Stomach (tissue), 9 donors: ENCODE results near the gene RADX. TPM values are rescaled to one million over a fixed set of nuclear protein-coding genes. Genes with fewer than 3 reads are reported as not detected.

Experiments
- DNase-seq, 2 donors: peaks; one replicate each; pipeline versions ENCODE4 v3.0.0 to v3.0.0-alpha.2; 2013 to 2019
- H3K27ac ChIP-seq, 5 donors: fragments of 200-600 bp in 4 of 5; sonication (generic) in 4 of 5; one replicate each; pipeline ENCODE4 v1.5.1; 2013 to 2019; ENCODE audit warnings: mild to moderate bottlenecking in 1 of 5, moderate library complexity in 1 of 5
- H3K27me3 ChIP-seq, 3 donors: fragments of 200-600 bp; sonication (generic); one replicate each; pipeline ENCODE4 v1.5.1; 2017 to 2019; ENCODE audit warnings: mixed run types in 1 of 3
- H3K36me3 ChIP-seq, 4 donors: fragments of 200-600 bp; sonication (generic); 1 replicate in 3 of 4; 2 replicates in 1 of 4; pipeline ENCODE4 v1.5.1; 2016 to 2019
- H3K4me1 ChIP-seq, 4 donors: fragments of 200-600 bp; sonication (generic); one replicate each; pipeline ENCODE4 v1.5.1; 2016 to 2019
- H3K4me3 ChIP-seq, 4 donors: fragments of 200-600 bp; sonication (generic) in 3 of 4; one replicate each; pipeline ENCODE4 v1.5.1; 2016 to 2019; ENCODE audit warnings: mild to moderate bottlenecking in 1 of 4
- H3K9me3 ChIP-seq, 4 donors: fragments of 200-600 bp; sonication (generic); one replicate each; pipeline ENCODE4 v1.5.1; 2016 to 2019
- CTCF ChIP-seq, 7 experiments: fragments of 450-650 bp in 4 of 7; fragments of 200-600 bp in 3 of 7; sonication (generic) in 3 of 7; IDR thresholded peaks; one replicate each; pipeline ENCODE4 v1.5.1; 2016 to 2019; ENCODE audit warnings: antibody characterized with exemption in 7 of 7, control low read depth in 2 of 7, mild to moderate bottlenecking in 1 of 7
- EP300 ChIP-seq: sonication (generic); formaldehyde crosslinking; IDR thresholded peaks from one replicate; pipeline ENCODE4 v1.6.1; 2017; ENCODE audit warnings: antibody characterized with exemption
- POLR2A ChIP-seq, 4 donors: fragments of 450-650 bp; IDR thresholded peaks; one replicate each; pipeline ENCODE4 v1.6.1; 2016; ENCODE audit warnings: antibody characterized with exemption in 4 of 4, control low read depth in 2 of 4, mild to moderate bottlenecking in 1 of 4, moderate library complexity in 1 of 4
- POLR2AphosphoS5 ChIP-seq, 3 donors: sonication (generic); formaldehyde crosslinking; IDR thresholded peaks; one replicate each; pipeline ENCODE4 v1.6.1; 2016; ENCODE audit warnings: antibody characterized with exemption in 3 of 3
- WGBS, 5 donors: extraction: QIAGEN DNeasy Blood & Tissue Kit in 3 of 5; methylation state at CpG; one replicate each; pipeline versions ENCODE4 v1.1.5 to v1.1.7; 2013 to 2018; 5-methylcytosine and 5-hydroxymethylcytosine counted together
- intact Hi-C: fragments of 100-400 bp; cut with DNase I; formaldehyde crosslinking; loops from one replicate; pipeline ENCODE4 v1.15.1; 2023; ENCODE audit warnings: low total_unique reads
- polyA plus RNA-seq, 3 donors: library from polyadenylated mRNA; stranded (reverse); fragments of 200-250 nt; gene quantifications; one replicate each; pipeline ENCODE4 v1.2.3, GENCODE V29; 2013
- total RNA-seq, 5 donors: library from RNA; depleted of rRNA; stranded (reverse); fragments of >200 nt; gene quantifications; one replicate each; pipeline versions ENCODE4 v1.1.0 to v1.2.3, GENCODE V29; 2014 to 2016
- donor health status: healthy with polysubstance abuse.
- donor health status: Bipolar disorder and iron deficiency.
- donor health status: healthy.

Gene RADX
- total and polyA plus RNA-seq, 8 donors: 0.29 to 4.8 (median 1.6) TPM

- TF ChIP-seq EP300 (no peak), POLR2AphosphoS5 (IDR thresholded peaks at IDR 0.05) (peak in 2 of 3 donors; percentile 51 to 56), POLR2A (IDR thresholded peaks at IDR 0.05) (no peak), CTCF (IDR thresholded peaks at IDR 0.05) (no peak)
- Histone ChIP-seq H3K27ac (no peak overlapping the region), H3K27me3 (no peaks in the 10 kb centered on the region), H3K9me3 (no peaks in the 10 kb centered on the region), H3K4me3 (no peak overlapping the region), H3K4me1 (no peaks in the 10 kb centered on the region), H3K36me3 (no peaks in the 10 kb centered on the region)
- 23 to 48% (median 41%) methylated on average over 2 of the region's 2 CpGs for WGBS, 5 donors
- intact Hi-C loops: no loop called here
- peak in 1 of 2 donors; percentile 29 for DNase-seq
Measured at GRCh38 chrX:106585478-106585877, 26.3 kb upstream of the RADX start.

GRCh38 chrX:106588801-106589200 is 23.0 kb upstream of the RADX start:
- 38 to 77% (median 66%) methylated on average over 2 of the region's 2 CpGs for WGBS, 5 donors
- Histone ChIP-seq H3K27ac (no peak overlapping the region), H3K9me3 (no peaks in the 10 kb centered on the region), H3K4me3 (no peak overlapping the region), H3K27me3 (no peaks in the 10 kb centered on the region), H3K4me1 (no peaks in the 10 kb centered on the region), H3K36me3 (no peaks in the 10 kb centered on the region)
- intact Hi-C loops: no loop called here
- no peak for TF ChIP-seq EP300
- TF ChIP-seq POLR2A (IDR thresholded peaks at IDR 0.05): no peak
- TF ChIP-seq CTCF (IDR thresholded peaks at IDR 0.05): no peak
- no peak for DNase-seq

GRCh38 chrX:106599411-106599810 is 12.4 kb upstream of the RADX start:
- TF ChIP-seq EP300 (no peak), CTCF (IDR thresholded peaks at IDR 0.05) (no peak), POLR2A (IDR thresholded peaks at IDR 0.05) (no peak), POLR2AphosphoS5 (IDR thresholded peaks at IDR 0.05) (no peak)
- Histone ChIP-seq H3K4me1 (no peaks in the 10 kb centered on the region), H3K27ac (no peak overlapping the region), H3K4me3 (no peak overlapping the region), H3K36me3 (no peaks in the 10 kb centered on the region), H3K9me3 (no peaks in the 10 kb centered on the region), H3K27me3 (no peaks in the 10 kb centered on the region)
- intact Hi-C loops: no loop called here
- WGBS, 5 donors: 31 to 49% (median 43%) methylated on average over 2 of the region's 2 CpGs
- no peak for DNase-seq

GRCh38 chrX:106606571-106606970 is 5.2 kb upstream of the RADX start:
- intact Hi-C loops: no loop called here
- TF ChIP-seq POLR2A (IDR thresholded peaks at IDR 0.05) (no peak), CTCF (IDR thresholded peaks at IDR 0.05) (no peak), EP300 (no peak), POLR2AphosphoS5 (IDR thresholded peaks at IDR 0.05) (no peak)
- 53 to 100% (median 84%) methylated on average over 1 of the region's 1 CpG for WGBS, 5 donors
- Histone ChIP-seq H3K27ac (no peak overlapping the region), H3K4me1 (no peaks in the 10 kb centered on the region), H3K4me3 (no peak overlapping the region), H3K9me3 (no peaks in the 10 kb centered on the region), H3K27me3 (peaks cover 0 to 1% (median 0%) of the 10 kb centered on the region in 3 donors), H3K36me3 (no peaks in the 10 kb centered on the region)
- no peak for DNase-seq
